Measurements from ENCODE around the gene BACE2. TPM values are rescaled to one million over a fixed set of nuclear protein-coding genes. Genes with fewer than 3 reads are reported as not detected.

Gene BACE2
- total and polyA plus RNA-seq, 2 donors (not counting 3 experiments of a cell fraction or from before 2014, with no cell fraction given): 113 to 184 TPM

DNA sequence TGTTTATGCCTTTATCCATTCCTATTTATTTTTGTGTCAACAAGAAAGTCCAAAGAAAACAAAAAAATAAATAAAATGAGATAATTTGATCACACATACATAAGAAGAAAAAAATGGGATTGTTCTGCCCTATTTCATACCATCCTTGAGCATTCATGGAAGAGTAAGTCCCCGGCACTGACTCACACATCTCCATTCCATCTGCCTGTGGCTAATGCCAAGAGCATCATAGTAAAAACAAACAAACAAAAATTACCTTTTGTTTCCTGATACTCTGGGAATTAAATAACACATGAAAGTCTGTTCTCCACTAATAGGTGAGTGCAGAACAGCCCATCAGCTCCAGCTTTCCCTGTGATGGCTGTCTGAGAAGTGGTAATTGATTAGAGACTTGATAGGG lies 48.1 kb upstream of the BACE2 start:
- Histone ChIP-seq H3K27me3 (ENCODE audit: control insufficient read depth in 2 of 2, insufficient read depth in 2 of 2, low read length in 2 of 2) (no peaks in the 10 kb centered on the region), H3K4me1 (ENCODE audit: control insufficient read depth, extremely low read depth, insufficient read depth, low read length) (no peaks in the 10 kb centered on the region), H3K9ac (replicated peaks; ENCODE audit: extremely low read depth, insufficient read depth, low read length) (no peak overlapping the region), H4K20me1 (replicated peaks; ENCODE audit: control insufficient read depth, extremely low read depth, insufficient read depth, low read length) (no peaks in the 10 kb centered on the region), H3K4me3 (replicated peaks in 1 of 3; ENCODE audit: insufficient read depth in 1 of 3, low read depth in 1 of 3, low read length in 3 of 3) (no peak overlapping the region), H3K27ac (ENCODE audit: insufficient read depth, low read depth, low read length) (no peak overlapping the region), H3K79me2 (ENCODE audit: control insufficient read depth, insufficient read depth, low read length) (no peaks in the 10 kb centered on the region), H3K4me2 (ENCODE audit: insufficient read depth, low read length) (no peak overlapping the region), H3K36me3 (ENCODE audit: control insufficient read depth in 2 of 2, extremely low read depth in 1 of 2, insufficient read depth in 2 of 2, low read length in 2 of 2) (no peaks in the 10 kb centered on the region), H3K9me3 (replicated peaks; ENCODE audit: control insufficient read depth, insufficient read depth, low read length) (no peaks in the 10 kb centered on the region), H3K9me1 (replicated peaks; ENCODE audit: control insufficient read depth, extremely low read depth, insufficient read depth, low read length) (no peaks in the 10 kb centered on the region), H2AFZ (ENCODE audit: low read depth, low read length) (no peak overlapping the region)
- POLR2A ChIA-PET: no interaction called here
- dilution Hi-C loops (cut with MboI; ENCODE audit: extremely low pct_ligation_motif_present, low sequenced_read_pairs) (no loop called here), intact Hi-C loops (cut with micrococcal nuclease) (loop anchor here (5.0 kb wide), 2 partner anchors 162 to 657 kb away; no protein-coding TSS in a partner anchor)
- no TSS peak for BruUV-seq (replicated peaks)
- CTCF ChIA-PET: interaction anchor here (3.8 to 4.1 kb wide), 2 partner anchors 51 to 163 kb away, joined by 20 to 25 read pairs; no protein-coding TSS in a partner anchor
- TF ChIP-seq MYC (IDR thresholded peaks at IDR 0.05; ENCODE audit: low read depth, low read length) (no peak), GATA2 (IDR thresholded peaks at IDR 0.05; ENCODE audit: insufficient read depth, insufficient read length, low read depth, low read length) (no peak), MAX (IDR thresholded peaks at IDR 0.05; ENCODE audit: insufficient read depth, insufficient read length) (no peak), POLR2AphosphoS5 (IDR thresholded peaks at IDR 0.05; ENCODE audit: insufficient read depth, low read depth, low read length) (no peak), FOS (IDR thresholded peaks at IDR 0.05; ENCODE audit: borderline replicate concordance, insufficient read depth, low read length) (no peak), EZH2 (IDR thresholded peaks at IDR 0.05; ENCODE audit: borderline replicate concordance, low read depth, low read length, severe bottlenecking) (no peak), CTCF (IDR thresholded peaks at IDR 0.05; ENCODE audit: extremely low read depth in 1 of 2, insufficient read depth in 1 of 2, low read depth in 1 of 2, low read length in 2 of 2) (no peak)
- DNase-seq (ENCODE audit: low read depth, low spot score) (no peak), FAIRE-seq (no peak)
